NCI-H1417 (cell line): ENCODE measurements around the gene KCNC2.

Source experiments
- DNase-seq, 3 experiments: peaks; one replicate each; lab custom pipeline; 2025; lab: John Stamatoyannopoulos, UW

KCNC2 gene

GRCh38 chr12:75161488-75161887 lies 48.2 kb downstream of the KCNC2 start:
- no peak for DNase-seq

GRCh38 chr12:75157385-75157784 lies 52.3 kb downstream of the KCNC2 start:
- no peak for DNase-seq

- DNase-seq, result no peak
These were observed 53.7 kb downstream of the KCNC2 start for GRCh38 chr12:75155962-75156361.

- no peak for DNase-seq
These were observed 55.3 kb downstream of the KCNC2 start for GRCh38 chr12:75154388-75154787.

GRCh38 chr12:75139196-75139595 lies 70.4 kb downstream of the KCNC2 start:
- DNase-seq, result no peak

GRCh38 chr12:75137896-75138295 lies 71.7 kb downstream of the KCNC2 start:
- no peak for DNase-seq

GRCh38 chr12:75135026-75135425 lies 74.6 kb downstream of the KCNC2 start:
- no peak for DNase-seq

GRCh38 chr12:75130811-75131210 lies 78.8 kb downstream of the KCNC2 start:
- DNase-seq, result peak in 2 of 3 experiments; percentile 35 to 81

GRCh38 chr12:75129275-75129674 lies 80.4 kb downstream of the KCNC2 start:
- no peak for DNase-seq

- DNase-seq, result no peak
These were observed 88.5 kb downstream of the KCNC2 start for GRCh38 chr12:75121036-75121705.

- no peak for DNase-seq
These were observed 89.3 kb downstream of the KCNC2 start for GRCh38 chr12:75120311-75120711.

- no peak for DNase-seq
These were observed 92.9 kb downstream of the KCNC2 start for GRCh38 chr12:75116646-75117198.

GRCh38 chr12:75115748-75116147 lies 93.9 kb downstream of the KCNC2 start:
- peak in 2 of 3 experiments; percentile 36 to 69 for DNase-seq

GRCh38 chr12:75103822-75104221 lies 105.8 kb downstream of the KCNC2 start:
- no peak for DNase-seq

- no peak for DNase-seq
These were observed 107.9 kb downstream of the KCNC2 start for GRCh38 chr12:75101781-75102180.

GRCh38 chr12:75099210-75099609 lies 110.4 kb downstream of the KCNC2 start:
- DNase-seq, result no peak

GRCh38 chr12:75097003-75097402 lies 112.6 kb downstream of the KCNC2 start:
- no peak for DNase-seq

- DNase-seq, result peak in 1 of 3 experiments; percentile 62
These were observed 122.0 kb downstream of the KCNC2 start for GRCh38 chr12:75087654-75088053.

GRCh38 chr12:75086091-75087038 lies 123.3 kb downstream of the KCNC2 start:
- DNase-seq, result no peak

- no peak for DNase-seq
These were observed 128.3 kb downstream of the KCNC2 start for GRCh38 chr12:75081305-75081704.

- no peak for DNase-seq
These were observed 129.1 kb downstream of the KCNC2 start for GRCh38 chr12:75080582-75080981.

GRCh38 chr12:75065482-75065881 lies 144.2 kb downstream of the KCNC2 start:
- DNase-seq, result no peak

- no peak for DNase-seq
These were observed 146.9 kb downstream of the KCNC2 start for GRCh38 chr12:75062691-75063090.
